Measurements from ENCODE around the gene MAN1C1.

DNA sequence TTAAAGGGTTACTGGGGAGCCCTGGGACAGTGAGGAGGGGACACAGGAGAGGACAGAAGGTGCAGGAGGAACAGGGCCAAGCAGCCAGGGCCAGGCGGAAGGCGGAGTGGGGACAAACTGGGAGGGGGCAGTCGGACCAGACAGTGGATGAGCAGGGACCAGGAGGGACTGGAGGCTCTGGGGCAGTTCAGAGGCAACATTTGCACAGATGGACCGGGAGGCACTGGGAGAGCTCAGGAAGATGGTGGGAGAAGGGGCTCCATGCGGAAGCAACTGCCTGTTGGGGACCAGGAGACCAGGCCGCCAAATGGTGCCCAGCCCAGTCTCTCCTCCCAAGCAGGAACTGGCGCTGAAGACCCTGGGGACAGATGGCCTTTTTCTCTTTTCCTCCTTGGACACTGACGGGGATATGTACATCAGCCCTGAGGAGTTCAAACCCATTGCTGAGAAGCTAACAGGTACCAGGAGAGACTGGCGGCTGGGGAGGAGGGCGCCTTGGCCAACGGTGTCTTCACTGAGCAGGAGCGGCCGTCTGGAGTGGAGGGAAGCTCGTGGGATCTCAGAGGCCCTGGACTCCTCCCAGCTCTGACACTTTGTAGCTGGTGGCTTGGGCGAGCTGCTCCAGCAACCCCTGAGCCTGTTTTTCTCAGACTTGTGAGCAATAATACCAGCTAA is 184.2 kb downstream of the MAN1C1 start:
- TF ChIP-seq, protein P1, sequence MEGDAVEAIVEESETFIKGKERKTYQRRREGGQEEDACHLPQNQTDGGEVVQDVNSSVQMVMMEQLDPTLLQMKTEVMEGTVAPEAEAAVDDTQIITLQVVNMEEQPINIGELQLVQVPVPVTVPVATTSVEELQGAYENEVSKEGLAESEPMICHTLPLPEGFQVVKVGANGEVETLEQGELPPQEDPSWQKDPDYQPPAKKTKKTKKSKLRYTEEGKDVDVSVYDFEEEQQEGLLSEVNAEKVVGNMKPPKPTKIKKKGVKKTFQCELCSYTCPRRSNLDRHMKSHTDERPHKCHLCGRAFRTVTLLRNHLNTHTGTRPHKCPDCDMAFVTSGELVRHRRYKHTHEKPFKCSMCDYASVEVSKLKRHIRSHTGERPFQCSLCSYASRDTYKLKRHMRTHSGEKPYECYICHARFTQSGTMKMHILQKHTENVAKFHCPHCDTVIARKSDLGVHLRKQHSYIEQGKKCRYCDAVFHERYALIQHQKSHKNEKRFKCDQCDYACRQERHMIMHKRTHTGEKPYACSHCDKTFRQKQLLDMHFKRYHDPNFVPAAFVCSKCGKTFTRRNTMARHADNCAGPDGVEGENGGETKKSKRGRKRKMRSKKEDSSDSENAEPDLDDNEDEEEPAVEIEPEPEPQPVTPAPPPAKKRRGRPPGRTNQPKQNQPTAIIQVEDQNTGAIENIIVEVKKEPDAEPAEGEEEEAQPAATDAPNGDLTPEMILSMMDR (IDR thresholded peaks at IDR 0.05; ENCODE audit: borderline replicate concordance, extremely low read depth, low read length, poor library complexity, severe bottlenecking), result no peak
- TF ChIP-seq EZH2 (IDR thresholded peaks at IDR 0.05; ENCODE audit: borderline replicate concordance, low read depth, low read length, severe bottlenecking), result no peak
